Measurements from ENCODE around the gene CRYGS. TPM values are rescaled to one million over a fixed set of nuclear protein-coding genes. Genes with fewer than 3 reads are reported as not detected.

The CRYGS gene
- polyA plus RNA-seq, 1 of the 3 experiments (the other 2 are of a cell fraction), result 2.1 TPM

DNA sequence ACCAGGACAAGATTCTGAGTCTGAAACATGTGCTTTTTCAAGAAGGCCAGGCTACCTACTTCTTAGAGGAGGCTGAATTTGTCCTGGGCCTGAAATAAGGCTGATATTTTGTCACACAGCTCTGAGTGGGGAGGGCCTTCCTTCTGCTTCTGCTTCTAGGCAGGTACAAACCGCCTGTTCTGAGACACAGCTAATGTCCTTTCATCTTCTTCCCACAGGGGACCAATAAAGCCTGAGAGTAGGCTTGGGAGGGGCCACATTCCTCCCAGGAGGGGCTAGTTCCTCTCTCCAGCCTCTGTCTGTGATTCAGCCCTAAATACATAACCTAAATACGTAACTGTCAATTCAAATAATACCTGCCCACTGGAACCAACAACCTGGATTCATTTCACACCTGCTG is 34.8 kb downstream of the CRYGS start:
- H3K4me2 ChIP-seq, result no peak overlapping the region
- H3K9me2 ChIP-seq, result no peaks in the 10 kb centered on the region
- no peak overlapping the region for H3K4me3 ChIP-seq (ENCODE audit: low read depth in 2 of 2, low read length in 1 of 2)
- POLR2A ChIA-PET, result no interaction called here
- no peaks in the 10 kb centered on the region for H3K27me3 ChIP-seq (ENCODE audit: insufficient read depth)
- TF ChIP-seq, protein P1, sequence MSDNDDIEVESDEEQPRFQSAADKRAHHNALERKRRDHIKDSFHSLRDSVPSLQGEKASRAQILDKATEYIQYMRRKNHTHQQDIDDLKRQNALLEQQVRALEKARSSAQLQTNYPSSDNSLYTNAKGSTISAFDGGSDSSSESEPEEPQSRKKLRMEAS (IDR thresholded peaks at IDR 0.05; ENCODE audit: low read depth), result no peak
- TF ChIP-seq MEF2A (IDR thresholded peaks at IDR 0.05; ENCODE audit: borderline replicate concordance, low read depth) (no peak), CHD2 (IDR thresholded peaks at IDR 0.05; ENCODE audit: low read length, partially characterized antibody) (no peak), ELF1 (IDR thresholded peaks at IDR 0.05) (no peak), TEAD4 (IDR thresholded peaks at IDR 0.05; ENCODE audit: borderline replicate concordance, insufficient read depth) (no peak), FOXM1 (IDR thresholded peaks at IDR 0.05; ENCODE audit: low read depth) (no peak), POLR2AphosphoS5 (IDR thresholded peaks at IDR 0.05; ENCODE audit: low read depth, low read length) (no peak), TCF12 (IDR thresholded peaks at IDR 0.05) (no peak), FOXJ3 (CRISPR knock-in tag; IDR thresholded peaks at IDR 0.05) (no peak), RFX5 (IDR thresholded peaks at IDR 0.05; ENCODE audit: low read length) (no peak), JUND (IDR thresholded peaks at IDR 0.05) (no peak), SMC3 (IDR thresholded peaks at IDR 0.05; ENCODE audit: low read depth, low read length) (no peak), SIN3A (IDR thresholded peaks at IDR 0.05; ENCODE audit: borderline replicate concordance, low read depth, low read length) (no peak), TAF1 (IDR thresholded peaks at IDR 0.05; ENCODE audit: borderline replicate concordance, low read depth, low read length) (no peak)
- TF ChIP-seq, protein P2, sequence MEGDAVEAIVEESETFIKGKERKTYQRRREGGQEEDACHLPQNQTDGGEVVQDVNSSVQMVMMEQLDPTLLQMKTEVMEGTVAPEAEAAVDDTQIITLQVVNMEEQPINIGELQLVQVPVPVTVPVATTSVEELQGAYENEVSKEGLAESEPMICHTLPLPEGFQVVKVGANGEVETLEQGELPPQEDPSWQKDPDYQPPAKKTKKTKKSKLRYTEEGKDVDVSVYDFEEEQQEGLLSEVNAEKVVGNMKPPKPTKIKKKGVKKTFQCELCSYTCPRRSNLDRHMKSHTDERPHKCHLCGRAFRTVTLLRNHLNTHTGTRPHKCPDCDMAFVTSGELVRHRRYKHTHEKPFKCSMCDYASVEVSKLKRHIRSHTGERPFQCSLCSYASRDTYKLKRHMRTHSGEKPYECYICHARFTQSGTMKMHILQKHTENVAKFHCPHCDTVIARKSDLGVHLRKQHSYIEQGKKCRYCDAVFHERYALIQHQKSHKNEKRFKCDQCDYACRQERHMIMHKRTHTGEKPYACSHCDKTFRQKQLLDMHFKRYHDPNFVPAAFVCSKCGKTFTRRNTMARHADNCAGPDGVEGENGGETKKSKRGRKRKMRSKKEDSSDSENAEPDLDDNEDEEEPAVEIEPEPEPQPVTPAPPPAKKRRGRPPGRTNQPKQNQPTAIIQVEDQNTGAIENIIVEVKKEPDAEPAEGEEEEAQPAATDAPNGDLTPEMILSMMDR (IDR thresholded peaks at IDR 0.05), result no peak
- TF ChIP-seq, protein P3, sequence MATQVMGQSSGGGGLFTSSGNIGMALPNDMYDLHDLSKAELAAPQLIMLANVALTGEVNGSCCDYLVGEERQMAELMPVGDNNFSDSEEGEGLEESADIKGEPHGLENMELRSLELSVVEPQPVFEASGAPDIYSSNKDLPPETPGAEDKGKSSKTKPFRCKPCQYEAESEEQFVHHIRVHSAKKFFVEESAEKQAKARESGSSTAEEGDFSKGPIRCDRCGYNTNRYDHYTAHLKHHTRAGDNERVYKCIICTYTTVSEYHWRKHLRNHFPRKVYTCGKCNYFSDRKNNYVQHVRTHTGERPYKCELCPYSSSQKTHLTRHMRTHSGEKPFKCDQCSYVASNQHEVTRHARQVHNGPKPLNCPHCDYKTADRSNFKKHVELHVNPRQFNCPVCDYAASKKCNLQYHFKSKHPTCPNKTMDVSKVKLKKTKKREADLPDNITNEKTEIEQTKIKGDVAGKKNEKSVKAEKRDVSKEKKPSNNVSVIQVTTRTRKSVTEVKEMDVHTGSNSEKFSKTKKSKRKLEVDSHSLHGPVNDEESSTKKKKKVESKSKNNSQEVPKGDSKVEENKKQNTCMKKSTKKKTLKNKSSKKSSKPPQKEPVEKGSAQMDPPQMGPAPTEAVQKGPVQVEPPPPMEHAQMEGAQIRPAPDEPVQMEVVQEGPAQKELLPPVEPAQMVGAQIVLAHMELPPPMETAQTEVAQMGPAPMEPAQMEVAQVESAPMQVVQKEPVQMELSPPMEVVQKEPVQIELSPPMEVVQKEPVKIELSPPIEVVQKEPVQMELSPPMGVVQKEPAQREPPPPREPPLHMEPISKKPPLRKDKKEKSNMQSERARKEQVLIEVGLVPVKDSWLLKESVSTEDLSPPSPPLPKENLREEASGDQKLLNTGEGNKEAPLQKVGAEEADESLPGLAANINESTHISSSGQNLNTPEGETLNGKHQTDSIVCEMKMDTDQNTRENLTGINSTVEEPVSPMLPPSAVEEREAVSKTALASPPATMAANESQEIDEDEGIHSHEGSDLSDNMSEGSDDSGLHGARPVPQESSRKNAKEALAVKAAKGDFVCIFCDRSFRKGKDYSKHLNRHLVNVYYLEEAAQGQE (IDR thresholded peaks at IDR 0.05; ENCODE audit: low read depth, low read length), result no peak
- TF ChIP-seq, protein P4, sequence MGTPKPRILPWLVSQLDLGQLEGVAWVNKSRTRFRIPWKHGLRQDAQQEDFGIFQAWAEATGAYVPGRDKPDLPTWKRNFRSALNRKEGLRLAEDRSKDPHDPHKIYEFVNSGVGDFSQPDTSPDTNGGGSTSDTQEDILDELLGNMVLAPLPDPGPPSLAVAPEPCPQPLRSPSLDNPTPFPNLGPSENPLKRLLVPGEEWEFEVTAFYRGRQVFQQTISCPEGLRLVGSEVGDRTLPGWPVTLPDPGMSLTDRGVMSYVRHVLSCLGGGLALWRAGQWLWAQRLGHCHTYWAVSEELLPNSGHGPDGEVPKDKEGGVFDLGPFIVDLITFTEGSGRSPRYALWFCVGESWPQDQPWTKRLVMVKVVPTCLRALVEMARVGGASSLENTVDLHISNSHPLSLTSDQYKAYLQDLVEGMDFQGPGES (IDR thresholded peaks at IDR 0.05; ENCODE audit: low read depth, low read length), result no peak
- TF ChIP-seq, protein P5, sequence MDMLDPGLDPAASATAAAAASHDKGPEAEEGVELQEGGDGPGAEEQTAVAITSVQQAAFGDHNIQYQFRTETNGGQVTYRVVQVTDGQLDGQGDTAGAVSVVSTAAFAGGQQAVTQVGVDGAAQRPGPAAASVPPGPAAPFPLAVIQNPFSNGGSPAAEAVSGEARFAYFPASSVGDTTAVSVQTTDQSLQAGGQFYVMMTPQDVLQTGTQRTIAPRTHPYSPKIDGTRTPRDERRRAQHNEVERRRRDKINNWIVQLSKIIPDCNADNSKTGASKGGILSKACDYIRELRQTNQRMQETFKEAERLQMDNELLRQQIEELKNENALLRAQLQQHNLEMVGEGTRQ (IDR thresholded peaks at IDR 0.05; ENCODE audit: borderline replicate concordance, low read depth, low read length), result no peak
- TF ChIP-seq, protein P6, sequence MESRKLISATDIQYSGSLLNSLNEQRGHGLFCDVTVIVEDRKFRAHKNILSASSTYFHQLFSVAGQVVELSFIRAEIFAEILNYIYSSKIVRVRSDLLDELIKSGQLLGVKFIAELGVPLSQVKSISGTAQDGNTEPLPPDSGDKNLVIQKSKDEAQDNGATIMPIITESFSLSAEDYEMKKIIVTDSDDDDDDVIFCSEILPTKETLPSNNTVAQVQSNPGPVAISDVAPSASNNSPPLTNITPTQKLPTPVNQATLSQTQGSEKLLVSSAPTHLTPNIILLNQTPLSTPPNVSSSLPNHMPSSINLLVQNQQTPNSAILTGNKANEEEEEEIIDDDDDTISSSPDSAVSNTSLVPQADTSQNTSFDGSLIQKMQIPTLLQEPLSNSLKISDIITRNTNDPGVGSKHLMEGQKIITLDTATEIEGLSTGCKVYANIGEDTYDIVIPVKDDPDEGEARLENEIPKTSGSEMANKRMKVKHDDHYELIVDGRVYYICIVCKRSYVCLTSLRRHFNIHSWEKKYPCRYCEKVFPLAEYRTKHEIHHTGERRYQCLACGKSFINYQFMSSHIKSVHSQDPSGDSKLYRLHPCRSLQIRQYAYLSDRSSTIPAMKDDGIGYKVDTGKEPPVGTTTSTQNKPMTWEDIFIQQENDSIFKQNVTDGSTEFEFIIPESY (IDR thresholded peaks at IDR 0.05; ENCODE audit: borderline replicate concordance, low read depth), result no peak
- H4K20me1 ChIP-seq (ENCODE audit: insufficient read depth), result no peaks in the 10 kb centered on the region
- no peaks in the 10 kb centered on the region for H3F3A ChIP-seq (replicated peaks; ENCODE audit: insufficient read depth)
- no peak overlapping the region for H3K9ac ChIP-seq
- H3K79me2 ChIP-seq (ENCODE audit: insufficient read depth), result no peaks in the 10 kb centered on the region
- CTCF ChIA-PET, result interaction anchor here (0.6 to 1.4 kb wide), 5 partner anchors 13 to 1236 kb away, joined by 3 to 5 read pairs (median 3); partner anchors contain the start of gene BCL6
- WGBS (ENCODE audit: low lambda C conversion rate), result 30% methylated on average over 2 of the region's 2 CpGs
- H2AFZ ChIP-seq (ENCODE audit: low read depth), result no peak overlapping the region
- no peak overlapping the region for H3K27ac ChIP-seq (ENCODE audit: low read depth in 2 of 2, low read length in 1 of 2)
- DNase-seq, result no peak
- no peaks in the 10 kb centered on the region for H3K9me3 ChIP-seq
- H3K36me3 ChIP-seq (replicated peaks in 1 of 2; ENCODE audit: control insufficient read depth in 1 of 2, insufficient read depth in 2 of 2, low read length in 1 of 2), result no peaks in the 10 kb centered on the region
- H3K4me1 ChIP-seq (ENCODE audit: control insufficient read depth in 1 of 2, insufficient read depth in 2 of 2, low read depth in 1 of 2, low read length in 1 of 2), result peaks cover 0 to 2% of the 10 kb centered on the region in 2 experiments; a peak in 2 of 4 replicates
